Activated T-helper 2 cell treated with anti-CD3 and anti-CD28 coated beads, Interferon-gamma antibody, Interleukin-2, Interleukin-4, amounts not matched to agents 10 μg/mL and 5 μg/mL and 100 μg/mL, durations not matched to agents 14 hours and 24 hours and 36 hours (primary cell): ENCODE data around the gene EFCC1. TPM values are rescaled to one million over a fixed set of nuclear protein-coding genes. Genes with fewer than 3 reads are reported as not detected.

ENCODE experiments used
- total RNA-seq: library from RNA; stranded (reverse); gene quantifications from 2 replicates; pipeline ENCODE4 v1.2.3, GENCODE V29; 2022

The EFCC1 gene
- total RNA-seq, 1 donor from 2014 or later: 0.32 TPM

Other genes with a start within 250 kb of the EFCC1 start
- gene ACAD9, start 121.7 kb upstream of the EFCC1 start, total RNA-seq: 60.8 and 68.9 TPM in 2 replicates
- gene CFAP92, start 7.2 kb upstream of the EFCC1 start, total RNA-seq: 0.37 TPM in 1 of 2 replicates, not detected in the other
- not detected in 2 replicates for gene GP9, start 59.5 kb downstream of the EFCC1 start, total RNA-seq
- 30.7 and 32.1 TPM in 2 replicates for gene RAB43, start 120.5 kb downstream of the EFCC1 start, total RNA-seq
- 71.4 and 78.0 TPM in 2 replicates for gene ISY1, start 159.8 kb downstream of the EFCC1 start, total RNA-seq
- gene CNBP, start 182.6 kb downstream of the EFCC1 start, total RNA-seq: 351 TPM in 2 replicates
- gene COPG1, start 248.3 kb downstream of the EFCC1 start, total RNA-seq: 182 and 187 TPM in 2 replicates